ENCODE results near the gene SMCP. TPM values are rescaled to one million over a fixed set of nuclear protein-coding genes. Genes with fewer than 3 reads are reported as not detected.

The SMCP gene, protein sequence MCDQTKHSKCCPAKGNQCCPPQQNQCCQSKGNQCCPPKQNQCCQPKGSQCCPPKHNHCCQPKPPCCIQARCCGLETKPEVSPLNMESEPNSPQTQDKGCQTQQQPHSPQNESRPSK
- not detected for total RNA-seq

DNA sequence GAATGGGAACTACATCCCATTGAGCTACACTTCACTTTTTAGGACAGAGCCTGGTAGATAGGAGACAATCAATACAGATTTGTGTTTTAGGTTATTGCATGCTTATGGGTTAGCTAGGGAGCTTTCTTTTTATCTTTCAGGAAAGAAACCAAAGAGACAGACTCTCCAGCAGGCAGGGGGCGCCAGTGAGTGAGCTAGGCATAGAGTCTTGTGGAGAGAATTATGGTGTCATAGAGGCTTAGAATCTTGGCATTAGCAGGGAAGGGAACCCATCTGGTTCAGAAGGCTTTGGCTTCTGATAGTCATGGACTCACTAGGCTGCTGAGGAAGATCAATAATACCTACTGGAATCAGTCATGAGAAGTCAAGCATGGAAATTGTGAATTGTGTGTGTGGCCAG lies at the start of gene SMCP:
Gene SMCP (plus strand): TSS at position 281 of the 400 bp plus-strand sequence. CDS start 6,101 bp downstream, outside the sequence.
- intact Hi-C loops (cut with micrococcal nuclease): no loop called here
- no peaks in the 10 kb centered on the region for H3K9me3 Mint-ChIP-seq
- H3K4me3 Mint-ChIP-seq: no peak within 1 kb of the TSS
- H3K27ac Mint-ChIP-seq: no peak within 1 kb of the TSS
- H3K4me1 Mint-ChIP-seq (ENCODE audit: low read depth): peaks cover 6% of the 10 kb centered on the region
- no peaks in the 10 kb centered on the region for H3K36me3 Mint-ChIP-seq
- CTCF ChIA-PET: interaction anchor here (0.6 to 1.8 kb wide), 6 partner anchors 9 to 315 kb away, joined by 3 to 7 read pairs (median 6); no protein-coding TSS in a partner anchor
- POLR2A ChIA-PET: no interaction called here
- DNase-seq: peak; percentile 49
- H3K27me3 Mint-ChIP-seq: peaks cover 6% of the 10 kb centered on the region

DNA sequence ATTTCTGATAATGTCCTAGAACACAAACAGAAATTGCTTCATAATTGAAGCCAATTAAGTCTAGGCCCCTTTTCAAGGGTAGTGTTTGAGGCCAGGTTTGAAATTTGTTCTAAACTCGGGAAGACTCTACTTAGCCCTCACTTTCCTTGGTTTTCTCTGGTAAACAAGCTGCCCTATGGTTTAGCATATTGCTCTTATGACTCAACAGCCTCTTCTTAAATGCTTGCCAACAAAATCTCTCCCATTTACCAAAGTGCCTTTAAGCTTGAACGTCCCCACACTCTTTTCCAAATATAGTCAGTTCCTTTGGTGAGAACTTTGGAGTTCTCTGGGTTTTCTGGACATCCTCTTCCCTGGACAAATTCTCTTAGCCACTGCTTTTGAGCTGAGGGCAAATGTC lies 41.3 kb upstream of the SMCP start:
- H3K4me3 Mint-ChIP-seq: no peak overlapping the region
- CTCF ChIA-PET: no interaction called here

DNA sequence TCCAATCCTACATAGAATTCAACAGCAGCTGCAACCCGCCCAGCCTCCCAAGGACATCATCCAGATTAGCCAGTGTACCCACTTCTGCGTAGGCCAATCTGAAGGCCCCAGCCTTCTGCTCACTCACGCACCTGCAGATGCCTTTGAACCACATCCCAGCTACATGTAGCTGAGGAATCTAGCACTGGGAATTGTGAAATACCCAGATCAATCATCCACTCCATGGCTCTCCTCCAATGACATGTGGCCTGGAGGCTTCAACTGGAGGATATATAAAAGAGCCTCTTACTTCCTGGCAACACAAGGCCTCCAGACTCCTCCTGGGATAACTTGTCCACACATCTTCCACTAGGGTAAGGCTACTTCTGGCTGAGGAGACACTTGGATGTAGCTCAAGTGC lies 35.6 kb upstream of the SMCP start, which contains the start of gene LCE6A:
Gene LCE6A (plus strand): TSS at position 301 of the 400 bp plus-strand sequence. CDS start 665 bp downstream, outside the sequence.
- peaks cover 2% of the 10 kb centered on the region for H3K27me3 Mint-ChIP-seq
- no peak within 1 kb of the TSS for H3K27ac Mint-ChIP-seq
- no peak within 1 kb of the TSS for H3K4me3 Mint-ChIP-seq
- intact Hi-C loops (cut with micrococcal nuclease): no loop called here
- H3K9me3 Mint-ChIP-seq: no peaks in the 10 kb centered on the region
- ChIA-PET POLR2A (no interaction called here), CTCF (no interaction called here)
- no peaks in the 10 kb centered on the region for H3K36me3 Mint-ChIP-seq
- DNase-seq: no peak
- no peaks in the 10 kb centered on the region for H3K4me1 Mint-ChIP-seq (ENCODE audit: low read depth)

More for the DNA sequence above, 41.3 kb upstream of the SMCP start:
- intact Hi-C loops (cut with micrococcal nuclease): no loop called here
- Mint-ChIP-seq H3K9me3 (no peaks in the 10 kb centered on the region), H3K36me3 (no peaks in the 10 kb centered on the region), H3K27me3 (no peaks in the 10 kb centered on the region), H3K4me1 (ENCODE audit: low read depth) (no peaks in the 10 kb centered on the region), H3K27ac (no peak overlapping the region)
- POLR2A ChIA-PET: no interaction called here
- no peak for DNase-seq

DNA sequence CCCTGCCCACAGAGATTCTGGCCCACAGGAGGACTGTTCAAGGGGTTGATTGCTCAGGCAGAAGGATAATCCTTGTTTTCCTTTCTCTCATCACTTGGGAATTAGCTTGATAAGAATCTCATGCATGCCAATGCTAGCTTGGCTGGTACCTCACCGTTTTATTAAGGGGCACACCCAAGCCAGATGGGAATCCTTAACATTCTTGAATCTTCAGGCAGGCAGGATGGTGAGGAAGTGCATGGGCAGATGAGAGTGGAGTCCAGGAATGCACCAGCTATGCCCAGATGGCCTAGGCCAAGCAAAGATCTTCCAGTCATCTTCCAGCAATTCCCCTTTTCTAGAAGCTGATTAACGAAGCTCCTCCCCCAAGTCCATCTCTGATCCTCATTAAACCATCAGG lies 22.5 kb upstream of the SMCP start:
- no peaks in the 10 kb centered on the region for H3K4me1 Mint-ChIP-seq (ENCODE audit: low read depth)
- intact Hi-C loops (cut with micrococcal nuclease): no loop called here
- H3K27ac Mint-ChIP-seq: no peak overlapping the region
- H3K4me3 Mint-ChIP-seq: no peak overlapping the region
- H3K36me3 Mint-ChIP-seq: no peaks in the 10 kb centered on the region
- CTCF ChIA-PET: interaction anchor here (1.1 kb wide), 1 partner anchor 163 kb away, joined by 3 read pairs; no protein-coding TSS in a partner anchor
- peaks cover 6% of the 10 kb centered on the region for H3K27me3 Mint-ChIP-seq
- H3K9me3 Mint-ChIP-seq: no peaks in the 10 kb centered on the region
- POLR2A ChIA-PET: no interaction called here
- no peak for DNase-seq

DNA sequence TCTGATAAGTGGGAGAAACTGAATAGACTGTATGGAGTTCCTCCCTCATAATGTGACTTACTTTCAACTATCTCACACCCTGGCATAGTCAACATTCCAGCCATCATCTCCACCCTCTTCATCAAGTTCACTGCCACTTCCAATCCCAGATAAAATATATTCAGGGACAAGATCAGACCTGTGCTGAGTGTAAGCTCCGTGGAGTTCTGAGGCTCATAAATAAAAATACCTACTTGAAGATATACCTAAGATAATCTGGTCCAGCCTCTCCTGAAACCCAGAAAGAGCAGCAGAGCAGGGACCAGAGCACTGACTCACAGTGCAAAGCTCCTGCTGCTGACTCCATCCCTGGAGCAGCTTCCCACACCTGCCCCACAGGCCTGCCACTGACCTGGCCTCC lies 20.1 kb upstream of the SMCP start:
- no peak for DNase-seq
- no peaks in the 10 kb centered on the region for H3K36me3 Mint-ChIP-seq
- H3K9me3 Mint-ChIP-seq: no peaks in the 10 kb centered on the region
- CTCF ChIA-PET: interaction anchor here (1.5 kb wide), 1 partner anchor 20 kb away, joined by 3 read pairs; the partner anchor contains the start of gene SMCP
- intact Hi-C loops (cut with micrococcal nuclease): no loop called here
- peaks cover 13% of the 10 kb centered on the region for H3K27me3 Mint-ChIP-seq
- H3K4me1 Mint-ChIP-seq (ENCODE audit: low read depth): no peaks in the 10 kb centered on the region
- POLR2A ChIA-PET: no interaction called here
- no peak overlapping the region for H3K27ac Mint-ChIP-seq
- H3K4me3 Mint-ChIP-seq: no peak overlapping the region

DNA sequence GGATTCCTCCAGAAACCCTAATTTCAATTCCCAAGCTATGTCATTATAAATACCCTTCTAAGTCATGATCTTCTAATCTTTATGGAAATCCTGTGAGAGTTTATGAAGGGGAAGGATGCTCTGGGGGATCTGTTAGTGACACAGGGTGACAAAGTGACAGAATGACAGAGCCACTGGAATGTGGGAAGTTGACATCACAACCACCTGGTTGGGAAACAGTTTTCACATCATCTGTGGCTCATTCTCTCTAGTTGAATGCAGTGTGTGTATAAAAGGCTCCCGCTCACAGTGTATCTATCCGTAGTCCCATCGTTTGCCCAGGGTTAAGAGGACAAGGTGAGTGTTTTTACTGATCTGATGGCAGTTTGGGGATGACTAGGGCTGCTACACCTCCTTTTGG lies 18.4 kb upstream of the SMCP start, which contains the start of gene LCE7A:
Gene LCE7A (plus strand): TSS at position 301 of the 400 bp plus-strand sequence. CDS start 702 bp downstream, outside the sequence.
- Mint-ChIP-seq H3K4me1 (ENCODE audit: low read depth) (no peaks in the 10 kb centered on the region), H3K27ac (no peak within 1 kb of the TSS), H3K9me3 (no peaks in the 10 kb centered on the region), H3K4me3 (no peak within 1 kb of the TSS), H3K27me3 (peaks cover 14% of the 10 kb centered on the region), H3K36me3 (no peaks in the 10 kb centered on the region)
- ChIA-PET POLR2A (no interaction called here), CTCF (interaction anchor here (1.5 kb wide), 1 partner anchor 18 kb away, joined by 3 read pairs; the partner anchor contains the start of gene SMCP)
- intact Hi-C loops (cut with micrococcal nuclease): no loop called here
- no peak for DNase-seq

DNA sequence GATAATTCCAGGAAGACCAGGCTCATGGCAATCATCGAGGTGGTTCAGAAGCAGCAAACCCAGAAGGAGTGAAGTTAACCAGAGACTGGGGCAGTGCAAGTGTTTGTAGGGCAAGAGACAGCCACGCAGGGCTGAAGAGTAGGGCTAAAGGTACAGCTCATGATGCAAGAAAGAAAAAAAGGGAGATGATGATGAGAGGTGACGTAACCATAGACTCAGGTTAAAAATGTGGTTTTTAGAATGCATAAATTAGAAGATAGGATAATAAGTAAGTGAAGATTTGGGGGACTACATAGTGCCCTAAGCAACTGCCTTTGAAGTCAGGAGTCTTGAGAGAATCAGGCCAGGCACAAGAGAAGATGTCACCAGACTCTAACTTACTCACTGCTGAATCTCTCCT lies 18.0 kb upstream of the SMCP start:
- no peaks in the 10 kb centered on the region for H3K9me3 Mint-ChIP-seq
- no peak for DNase-seq
- H3K27ac Mint-ChIP-seq: no peak overlapping the region
- ChIA-PET CTCF (interaction anchor here (1.3 kb wide), 1 partner anchor 10 kb away, joined by 6 read pairs; no protein-coding TSS in a partner anchor), POLR2A (no interaction called here)
- no peaks in the 10 kb centered on the region for H3K4me1 Mint-ChIP-seq (ENCODE audit: low read depth)
- peaks cover 14% of the 10 kb centered on the region for H3K27me3 Mint-ChIP-seq
- no peak overlapping the region for H3K4me3 Mint-ChIP-seq
- H3K36me3 Mint-ChIP-seq: no peaks in the 10 kb centered on the region
- intact Hi-C loops (cut with micrococcal nuclease): no loop called here

DNA sequence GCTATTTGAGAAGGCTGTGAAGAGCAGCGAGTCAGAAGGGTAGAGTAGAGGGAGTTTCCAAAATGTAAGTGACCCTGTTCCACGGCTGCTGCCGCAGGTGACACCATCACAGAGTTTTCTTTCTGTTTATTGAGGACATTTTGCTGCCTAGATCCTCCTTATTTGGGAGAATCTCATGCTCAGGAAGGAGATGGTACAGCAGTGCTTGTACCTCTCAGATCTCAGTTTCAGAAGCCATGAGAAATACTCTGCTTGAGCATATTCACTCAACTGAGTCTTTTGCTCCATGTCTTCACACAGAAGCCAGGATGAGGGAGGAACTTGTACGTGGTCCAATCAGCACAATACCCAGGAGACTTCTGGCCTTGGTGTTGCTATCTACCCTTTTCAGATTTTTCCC lies 16.7 kb upstream of the SMCP start:
- ChIA-PET POLR2A (no interaction called here), CTCF (interaction anchor here (1.1 to 1.3 kb wide), 2 partner anchors 9 to 14 kb away, joined by 3 to 6 read pairs; no protein-coding TSS in a partner anchor)
- Mint-ChIP-seq H3K27me3 (peaks cover 14% of the 10 kb centered on the region), H3K4me3 (no peak overlapping the region), H3K9me3 (no peaks in the 10 kb centered on the region), H3K36me3 (no peaks in the 10 kb centered on the region), H3K27ac (no peak overlapping the region), H3K4me1 (ENCODE audit: low read depth) (no peaks in the 10 kb centered on the region)
- intact Hi-C loops (cut with micrococcal nuclease): no loop called here
- DNase-seq: no peak

DNA sequence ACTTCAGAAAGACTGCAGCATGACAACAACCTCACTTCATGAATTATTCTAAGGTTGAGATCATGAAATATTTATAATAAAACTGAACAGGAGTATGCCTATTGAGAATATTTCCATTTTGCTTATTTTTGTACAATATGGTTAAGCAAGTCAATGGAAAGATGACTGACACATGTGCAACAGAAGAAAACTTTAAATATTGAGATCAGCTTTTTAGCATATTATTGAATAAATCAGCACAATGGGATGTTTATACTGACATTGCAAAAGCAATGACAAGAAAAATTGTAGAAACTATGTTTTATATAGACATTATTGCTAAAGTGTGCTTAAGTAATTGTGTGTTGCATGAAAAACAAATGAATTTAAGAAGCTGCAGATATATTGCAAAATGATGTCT lies 13.7 kb upstream of the SMCP start:
- CTCF ChIA-PET: interaction anchor here (1.4 kb wide), 1 partner anchor 25 kb away, joined by 3 read pairs; no protein-coding TSS in a partner anchor
- no peak overlapping the region for H3K4me3 Mint-ChIP-seq
- H3K27me3 Mint-ChIP-seq: peaks cover 11% of the 10 kb centered on the region
- POLR2A ChIA-PET: no interaction called here
- intact Hi-C loops (cut with micrococcal nuclease): no loop called here
- no peak for DNase-seq
- no peaks in the 10 kb centered on the region for H3K36me3 Mint-ChIP-seq
- H3K4me1 Mint-ChIP-seq (ENCODE audit: low read depth): no peaks in the 10 kb centered on the region
- no peak overlapping the region for H3K27ac Mint-ChIP-seq
- no peaks in the 10 kb centered on the region for H3K9me3 Mint-ChIP-seq

DNA sequence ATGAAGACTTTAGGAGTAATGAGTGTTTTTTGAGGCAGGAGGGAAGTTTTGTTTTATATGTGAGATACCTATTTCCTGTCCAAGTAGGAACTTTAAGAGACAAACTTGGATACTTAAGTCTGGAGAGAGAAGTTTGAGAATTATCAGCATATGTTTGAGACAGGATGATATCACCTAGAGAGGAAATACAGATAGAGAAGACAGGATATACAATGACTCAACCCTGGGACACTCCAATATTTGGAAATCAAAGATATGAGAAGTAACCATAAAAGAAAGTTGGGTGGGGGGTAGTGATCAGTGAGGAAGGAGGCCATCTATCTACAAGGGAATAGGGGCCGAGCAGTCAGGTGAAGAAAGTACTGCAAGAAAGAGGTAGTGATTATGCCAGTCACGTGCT lies 11.8 kb upstream of the SMCP start:
- POLR2A ChIA-PET: no interaction called here
- Mint-ChIP-seq H3K36me3 (no peaks in the 10 kb centered on the region), H3K4me3 (no peak overlapping the region), H3K9me3 (no peaks in the 10 kb centered on the region), H3K27ac (no peak overlapping the region), H3K27me3 (peaks cover 9% of the 10 kb centered on the region), H3K4me1 (ENCODE audit: low read depth) (no peaks in the 10 kb centered on the region)
- CTCF ChIA-PET: no interaction called here
- intact Hi-C loops (cut with micrococcal nuclease): no loop called here
- DNase-seq: no peak

DNA sequence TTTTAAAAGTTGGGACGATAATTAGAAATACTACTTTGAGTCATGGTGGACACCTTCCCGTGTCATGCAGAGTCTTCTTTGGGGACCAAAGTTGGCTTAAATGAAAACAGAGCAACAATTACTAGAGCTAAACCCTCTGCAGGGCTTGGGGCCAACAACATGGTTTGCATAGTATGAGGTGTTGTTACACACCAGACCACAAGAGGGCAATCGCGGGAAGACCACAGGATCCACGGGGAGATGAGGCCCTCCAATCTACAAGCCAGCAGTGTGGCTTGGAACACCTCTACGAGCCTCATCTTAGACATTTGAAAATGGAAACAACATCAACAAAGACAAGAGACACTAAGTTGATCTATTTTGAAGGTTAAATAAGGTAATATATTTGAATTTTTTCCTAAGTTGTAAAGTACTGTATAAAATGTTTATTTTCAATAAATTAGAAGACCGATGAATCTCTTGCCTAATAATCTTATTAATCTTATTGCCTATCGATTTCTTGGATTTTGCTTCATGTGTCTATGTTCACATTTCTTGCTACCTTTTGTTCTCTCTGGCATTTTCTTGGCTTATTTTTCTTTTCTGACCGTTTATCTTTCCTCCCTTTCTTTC lies 8.2 kb upstream of the SMCP start:
- H3K4me1 Mint-ChIP-seq (ENCODE audit: low read depth): no peaks in the 10 kb centered on the region
- no peak overlapping the region for H3K4me3 Mint-ChIP-seq
- no peak overlapping the region for H3K27ac Mint-ChIP-seq
- POLR2A ChIA-PET: no interaction called here
- H3K27me3 Mint-ChIP-seq: peaks cover 5% of the 10 kb centered on the region
- intact Hi-C loops (cut with micrococcal nuclease): loop anchor here (2.0 to 5.0 kb wide), 2 partner anchors 57 to 417 kb away; no protein-coding TSS in a partner anchor
- H3K9me3 Mint-ChIP-seq: no peaks in the 10 kb centered on the region
- CTCF ChIA-PET: interaction anchor here (0.7 to 2.0 kb wide), 16 partner anchors 8 to 365 kb away, joined by 3 to 12 read pairs (median 4); partner anchors contain the start of genes IVL and SMCP
- H3K36me3 Mint-ChIP-seq: no peaks in the 10 kb centered on the region
- peak; percentile 72 for DNase-seq

DNA sequence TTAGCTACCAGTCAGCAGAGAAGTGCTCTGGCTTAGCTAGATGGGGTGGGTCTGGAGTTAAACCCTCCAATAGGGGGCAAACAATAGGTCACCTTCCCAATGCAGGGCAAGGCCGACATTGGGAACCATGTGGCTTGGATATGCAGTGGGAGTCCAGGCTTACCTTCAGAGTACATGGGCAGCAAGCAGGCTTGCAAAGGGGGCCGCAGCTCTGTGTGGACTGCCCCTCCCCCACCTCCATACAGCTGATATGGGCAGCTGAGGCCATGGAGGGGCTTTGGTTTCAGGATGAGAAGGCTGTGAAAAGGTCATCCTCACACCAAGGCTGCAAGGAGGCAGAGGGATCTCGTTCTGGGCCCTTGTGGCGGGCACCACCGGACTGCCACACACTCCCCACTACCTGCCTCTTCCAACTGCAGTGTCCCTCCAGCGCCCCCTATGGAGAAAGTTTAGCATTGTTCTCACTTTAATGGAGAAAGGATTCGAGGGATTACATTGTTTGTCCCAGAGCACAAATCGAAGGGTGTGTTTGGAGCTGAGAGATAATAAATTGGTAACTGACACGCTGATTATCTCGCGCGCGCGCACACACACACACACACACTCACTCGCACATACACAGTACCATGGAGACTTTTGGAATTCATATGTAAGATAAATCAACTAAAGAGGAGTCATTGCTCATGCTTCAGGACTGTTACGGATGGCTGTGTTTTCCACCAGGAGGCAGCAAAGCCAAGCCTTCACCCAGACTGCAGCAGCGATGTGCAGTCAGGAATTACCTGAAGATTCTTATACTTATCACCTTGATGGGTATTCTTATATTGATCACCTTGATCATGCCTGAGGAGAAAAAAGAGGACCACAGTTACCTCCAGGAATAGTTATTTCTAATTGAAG lies 7.0 kb upstream of the SMCP start:
- DNase-seq: no peak
- Mint-ChIP-seq H3K9me3 (no peaks in the 10 kb centered on the region), H3K27me3 (peaks cover 8% of the 10 kb centered on the region), H3K4me1 (ENCODE audit: low read depth) (no peaks in the 10 kb centered on the region), H3K4me3 (no peak overlapping the region), H3K36me3 (no peaks in the 10 kb centered on the region), H3K27ac (no peak overlapping the region)
- ChIA-PET CTCF (interaction anchor here (0.6 to 2.0 kb wide), 15 partner anchors 10 to 364 kb away, joined by 3 to 12 read pairs (median 4); partner anchors contain the start of gene IVL), POLR2A (no interaction called here)
- intact Hi-C loops (cut with micrococcal nuclease): loop anchor here (1.0 to 5.0 kb wide), 3 partner anchors 56 to 416 kb away; no protein-coding TSS in a partner anchor

Measured in activated CD4-positive, alpha-beta memory T cell treated with anti-CD3 and anti-CD28 coated beads for 36 hours (primary cell).